Stimulated activated CD4-positive, alpha-beta T cell treated with anti-CD3 and anti-CD28 coated beads, Interleukin-1b, Interleukin-23, amount 100 ng/mL, for 48 hours (primary cell): Measurements from ENCODE around the gene ABCA5.
A peak's percentile ranks its signal among the peaks of the same experiment; 100 is the strongest.

ENCODE experiments used
- DNase-seq: peaks from one replicate; pipeline ENCODE4 v3.0.0-alpha.2; 2020

ABCA5 gene

GRCh38 chr17:69327060-69327831 is at the start of gene ABCA5:
Gene ABCA5, minus strand, starts transcription at chr17:69327133. Its CDS starts 12,718 bp downstream, at chr17:69314415.
- peak; percentile 88 for DNase-seq

- no peak for DNase-seq
These were observed 48.3 kb upstream of the ABCA5 start for GRCh38 chr17:69375229-69375628.

GRCh38 chr17:69373069-69373468 is 46.1 kb upstream of the ABCA5 start:
- DNase-seq: no peak

GRCh38 chr17:69367298-69367697 is 40.4 kb upstream of the ABCA5 start:
- no peak for DNase-seq

GRCh38 chr17:69363488-69364210 is 36.7 kb upstream of the ABCA5 start:
- no peak for DNase-seq

- DNase-seq: no peak
These were observed 34.2 kb upstream of the ABCA5 start for GRCh38 chr17:69361156-69361555.

- DNase-seq: no peak
These were observed 32.0 kb upstream of the ABCA5 start for GRCh38 chr17:69358688-69359596.

- DNase-seq: no peak
These were observed 30.8 kb upstream of the ABCA5 start for GRCh38 chr17:69357701-69358100.

GRCh38 chr17:69356625-69357024 is 29.7 kb upstream of the ABCA5 start:
- no peak for DNase-seq

- DNase-seq: no peak
These were observed 24.0 kb upstream of the ABCA5 start for GRCh38 chr17:69350911-69351310.

- no peak for DNase-seq
These were observed 21.5 kb upstream of the ABCA5 start for GRCh38 chr17:69348429-69348828.

- no peak for DNase-seq
These were observed 19.8 kb upstream of the ABCA5 start for GRCh38 chr17:69346766-69347165.

- no peak for DNase-seq
These were observed 18.0 kb upstream of the ABCA5 start for GRCh38 chr17:69344939-69345338.

- DNase-seq: no peak
These were observed 16.1 kb upstream of the ABCA5 start for GRCh38 chr17:69342896-69343644.

GRCh38 chr17:69339937-69340336 is 13.0 kb upstream of the ABCA5 start:
- no peak for DNase-seq

GRCh38 chr17:69336996-69337395 is 10.1 kb upstream of the ABCA5 start:
- DNase-seq: no peak

GRCh38 chr17:69336580-69336979 is 9.6 kb upstream of the ABCA5 start:
- DNase-seq: no peak

- no peak for DNase-seq
These were observed 8.1 kb upstream of the ABCA5 start for GRCh38 chr17:69335058-69335457.

GRCh38 chr17:69333561-69333960 is 6.6 kb upstream of the ABCA5 start:
- DNase-seq: no peak

- DNase-seq: no peak
These were observed 4.8 kb upstream of the ABCA5 start for GRCh38 chr17:69331756-69332155.

GRCh38 chr17:69326377-69327059 is 415 bp downstream of the ABCA5 start:
- peak; percentile 1 for DNase-seq
